ENCODE results near the gene REPS2. TPM values are rescaled to one million over a fixed set of nuclear protein-coding genes. Genes with fewer than 3 reads are reported as not detected.

Gene REPS2
- total RNA-seq, 1 donor from 2014 or later: 5.2 TPM

Other genes with a start within 250 kb of the REPS2 start
- 9.2 and 11.1 TPM in 2 replicates for gene CTPS2, start 234.0 kb upstream of the REPS2 start, total RNA-seq
- gene SYAP1, start 227.0 kb upstream of the REPS2 start, total RNA-seq: 22.4 and 22.6 TPM in 2 replicates
- 3.9 and 4.6 TPM in 2 replicates for gene TXLNG, start 160.2 kb upstream of the REPS2 start, total RNA-seq
- 81.5 and 120 TPM in 2 replicates for gene RBBP7, start 76.3 kb upstream of the REPS2 start, total RNA-seq